IMR-90 (cell line): ENCODE results near the gene MEN1. TPM values are rescaled to one million over a fixed set of nuclear protein-coding genes. Genes with fewer than 3 reads are reported as not detected.

Experiments
- ATAC-seq: fragments of 200-7000 bp; cut with Tn5 transposase; 2 replicates; pipeline ENCODE4 v1.9.1; 2020; ENCODE audit warnings: low read depth, mild to moderate bottlenecking, moderate library complexity
- BruUV-seq: library from RNA; stranded (reverse); fragments of 400-500 nt; replicated peaks from 2 replicates; lab custom pipeline; 2021; lab: Mats Ljungman, UMichigan
- CTCF ChIA-PET: fragments of 300-600 bp; formaldehyde crosslinking; extraction: SDS; loops from one replicate; lab custom pipeline; 2021; ENCODE audit warnings: antibody characterized with exemption; lab: Yijun Ruan, JAX
- POLR2A ChIA-PET: fragments of 300-600 bp; sonication (Branson Sonifier 250); formaldehyde crosslinking; loops from one replicate; lab custom pipeline; 2022; ENCODE audit warnings: antibody characterized with exemption; ENCODE audit not compliant: unreplicated experiment; lab: Charles Lee
- DNase-seq: peaks from one replicate; pipeline ENCODE4 v3.0.0; 2013
- H2AFZ ChIP-seq: replicated peaks from 2 replicates; pipeline ENCODE3; 2013; ENCODE audit warnings: low read length, mild to moderate bottlenecking; ENCODE audit not compliant: poor library complexity
- H2AK5ac ChIP-seq: 2 replicates; pipeline ENCODE4 v1.6.1; 2013; ENCODE audit warnings: low read depth, low read length, inconsistent platforms
- H2AK9ac ChIP-seq: replicated peaks from 2 replicates; pipeline ENCODE3; 2013; ENCODE audit warnings: mild to moderate bottlenecking, low read depth, low read length, moderate library complexity; ENCODE audit not compliant: poor library complexity
- H2BK120ac ChIP-seq: 2 replicates; pipeline ENCODE4 v1.6.1; 2013; ENCODE audit warnings: low read depth, low read length, inconsistent platforms
- H2BK15ac ChIP-seq: 3 replicates; pipeline ENCODE4 v1.6.1; 2013; ENCODE audit warnings: low read depth, low read length, inconsistent platforms
- H2BK20ac ChIP-seq: 2 replicates; pipeline ENCODE4 v1.6.1; 2013; ENCODE audit warnings: low read depth, mild to moderate bottlenecking, inconsistent platforms, low read length, moderate library complexity
- H2BK5ac ChIP-seq: 2 replicates; pipeline ENCODE4 v1.6.1; 2013; ENCODE audit warnings: mild to moderate bottlenecking, low read depth, low read length, inconsistent platforms; ENCODE audit not compliant: poor library complexity, severe bottlenecking
- H3K14ac ChIP-seq: replicated peaks from 2 replicates; pipeline ENCODE4 v1.6.1; 2013; ENCODE audit warnings: low read depth, low read length, inconsistent platforms
- H3K18ac ChIP-seq: 2 replicates; pipeline ENCODE4 v1.6.1; 2013; ENCODE audit warnings: low read depth, low read length, control low read depth
- H3K23ac ChIP-seq: 2 replicates; pipeline ENCODE4 v1.6.1; 2013; ENCODE audit warnings: low read depth, low read length, inconsistent platforms
- H3K27ac ChIP-seq: 2 replicates; pipeline ENCODE4 v1.5.1; 2013; ENCODE audit warnings: mild to moderate bottlenecking, control low read depth, low read length; ENCODE audit not compliant: insufficient read depth
- H3K27me3 ChIP-seq: 2 replicates; pipeline ENCODE4 v1.6.1; 2013; ENCODE audit warnings: low read length; ENCODE audit not compliant: control insufficient read depth, insufficient read depth
- H3K36me3 ChIP-seq: 2 replicates; pipeline ENCODE4 v1.6.1; 2013; ENCODE audit warnings: low read length, mixed read lengths; ENCODE audit not compliant: control insufficient read depth, insufficient read depth
- H3K4ac ChIP-seq: 2 replicates; pipeline ENCODE4 v1.6.1; 2013; ENCODE audit warnings: low read depth, low read length, inconsistent platforms
- H3K4me1 ChIP-seq: 2 replicates; pipeline ENCODE4 v1.6.1; 2013; ENCODE audit warnings: low read length, mixed read lengths; ENCODE audit not compliant: control insufficient read depth, insufficient read depth
- H3K4me2 ChIP-seq: 2 replicates; pipeline ENCODE4 v1.6.1; 2013; ENCODE audit warnings: low read depth, mild to moderate bottlenecking, control low read depth, low read length, moderate library complexity
- H3K4me3 ChIP-seq: 2 replicates; pipeline ENCODE4 v1.5.1; 2013; ENCODE audit warnings: low read depth, mild to moderate bottlenecking, control low read depth, low read length, moderate library complexity; ENCODE audit not compliant: insufficient read depth
- H3K56ac ChIP-seq: 2 replicates; pipeline ENCODE4 v1.6.1; 2013; ENCODE audit warnings: low read length, inconsistent platforms; ENCODE audit not compliant: insufficient read depth; ENCODE audit errors: extremely low read depth
- H3K79me1 ChIP-seq, 2 experiments: 2 replicates each; pipeline ENCODE4 v1.6.1; 2013; ENCODE audit warnings: low read length in 2 of 2, inconsistent platforms in 1 of 2, low read depth in 1 of 2
- H3K9ac ChIP-seq: 2 replicates; pipeline ENCODE4 v1.6.1; 2013; ENCODE audit warnings: low read depth, low read length, control low read depth
- H3K9me1 ChIP-seq: 2 replicates; pipeline ENCODE4 v1.6.1; 2013; ENCODE audit warnings: low read length, inconsistent platforms; ENCODE audit not compliant: insufficient read depth
- H3K9me3 ChIP-seq: 2 replicates; pipeline ENCODE4 v1.6.1; 2013; ENCODE audit warnings: low read length; ENCODE audit not compliant: control insufficient read depth, insufficient read depth
- H4K20me1 ChIP-seq: 2 replicates; pipeline ENCODE4 v1.6.1; 2013; ENCODE audit warnings: low read length, inconsistent platforms; ENCODE audit not compliant: insufficient read depth
- H4K5ac ChIP-seq: 2 replicates; pipeline ENCODE4 v1.6.1; 2013; ENCODE audit warnings: mild to moderate bottlenecking, low read depth, low read length, control low read depth
- H4K8ac ChIP-seq, 2 experiments: 2 replicates each; pipeline ENCODE4 v1.6.1; 2013; ENCODE audit warnings: low read depth in 2 of 2, low read length in 2 of 2, control low read depth in 1 of 2, inconsistent platforms in 1 of 2
- H4K91ac ChIP-seq: 2 replicates; pipeline ENCODE4 v1.6.1; 2013; ENCODE audit warnings: low read depth, low read length, inconsistent platforms; ENCODE audit not compliant: insufficient read depth
- BHLHE40 ChIP-seq: fragments of 150-350 bp; IDR thresholded peaks from 2 replicates; pipeline ENCODE4 v1.6.1; 2016; ENCODE audit warnings: mild to moderate bottlenecking, low read depth, low read length
- CEBPB ChIP-seq: IDR thresholded peaks from 2 replicates; pipeline ENCODE4 v1.6.1; 2012; ENCODE audit warnings: low read depth, low read length, improper control_type of control experiment
- CTCF ChIP-seq: conservative IDR thresholded peaks from 2 replicates; pipeline ENCODE4 v1.5.1; 2012; ENCODE audit warnings: mild to moderate bottlenecking, low read depth, low read length, improper control_type of control experiment
- MAZ ChIP-seq: IDR thresholded peaks from 2 replicates; pipeline ENCODE4 v1.6.1; 2012; ENCODE audit warnings: low read depth, mild to moderate bottlenecking, low read length, improper control_type of control experiment, moderate library complexity, borderline replicate concordance
- NFE2L2 ChIP-seq: fragments of 150-350 bp; IDR thresholded peaks from 2 replicates; pipeline ENCODE4 v1.6.1; 2016; ENCODE audit warnings: low read depth, mild to moderate bottlenecking, low read length
- RAD21 ChIP-seq: IDR thresholded peaks from 2 replicates; pipeline ENCODE4 v1.6.1; 2012; ENCODE audit warnings: low read length, improper control_type of control experiment
- SMC3 ChIP-seq: fragments of 150-350 bp; IDR thresholded peaks from 2 replicates; pipeline ENCODE4 v1.6.1; 2016; ENCODE audit warnings: low read depth, mild to moderate bottlenecking, antibody characterized with exemption, low read length, moderate library complexity
- USF2 ChIP-seq: fragments of 150-350 bp; IDR thresholded peaks from 2 replicates; pipeline ENCODE4 v1.6.1; 2017; ENCODE audit warnings: mild to moderate bottlenecking, antibody characterized with exemption, low read length, low read depth
- WGBS, 2 experiments: methylation state at CpG; one replicate each; pipeline versions ENCODE4 v1.1.5 to v1.1.7; 2013; ENCODE audit warnings: missing lambda C conversion rate in 2 of 2; ENCODE audit not compliant: insufficient read length in 1 of 2; ENCODE audit errors: extremely low coverage in 2 of 2; 5-methylcytosine and 5-hydroxymethylcytosine counted together
- dilution Hi-C: fragments of 300-500 bp; cut with HindIII; formaldehyde crosslinking; loops from one replicate; pipeline ENCODE4 v1.14.3; 2018; ENCODE audit warnings: low sequenced_read_pairs; ENCODE audit not compliant: unreplicated experiment
- in situ Hi-C: fragments of 300-500 bp; cut with MboI; formaldehyde crosslinking; loops from 3 replicates; pipeline ENCODE4 v1.14.3; 2019; ENCODE audit warnings: low sequenced_read_pairs, inconsistent platforms, mixed read lengths
- intact Hi-C: fragments of 100-400 bp; cut with micrococcal nuclease; formaldehyde crosslinking; loops from 2 replicates; pipeline ENCODE4 v1.10.0; 2022
- polyA plus RNA-seq, 3 experiments: library from polyadenylated mRNA; depleted of rRNA; stranded (reverse); fragments of >200 nt; gene quantifications; 2 replicates each; pipeline ENCODE4 v1.2.3, GENCODE V29; 2012; ENCODE audit warnings: low replicate concordance in 1 of 3
- total RNA-seq: library from RNA; depleted of rRNA; stranded (reverse); fragments of >200 nt; gene quantifications from 2 replicates; pipeline ENCODE4 v1.2.3, GENCODE V29; 2012

MEN1 gene
- total and polyA plus RNA-seq, 2 of the 4 experiments (the other 2 are of a cell fraction) = 8.8 to 35.7 TPM

- DNase-seq (no peak), ATAC-seq (no peak)
- peaks cover 29% of the 10 kb centered on the region for H3K4me1 ChIP-seq
- H3K9ac ChIP-seq = no peak overlapping the region
- BruUV-seq = no TSS peak
- peak overlapping the region; percentile 47 for H2AK5ac ChIP-seq
- H2BK20ac ChIP-seq = no peak overlapping the region
- H3K36me3 ChIP-seq = peaks cover 52% of the 10 kb centered on the region
- H3K23ac ChIP-seq = no peak overlapping the region; the same call in 1 of the 2 replicates
- peak overlapping the region; percentile 6 for H2AK9ac ChIP-seq
- H3K4me2 ChIP-seq = no peak overlapping the region
- no peak overlapping the region for H3K18ac ChIP-seq
- H2BK120ac ChIP-seq = peak overlapping the region; percentile 5; the same call in 1 of the 2 replicates
- H4K20me1 ChIP-seq = peaks cover 11% of the 10 kb centered on the region
- TF ChIP-seq RAD21 (no peak), MAZ (no peak), BHLHE40 (no peak), NFE2L2 (no peak), SMC3 (no peak), CTCF (no peak), CEBPB (no peak), USF2 (no peak)
- peak overlapping the region in 1 of 2 experiments; percentile 8; a peak in 1 of 4 replicates for H4K8ac ChIP-seq
- no peak overlapping the region for H2AFZ ChIP-seq
- H3K4ac ChIP-seq = peak overlapping the region; percentile 11; the same call in 1 of the 2 replicates
- no peaks in the 10 kb centered on the region for H3K27me3 ChIP-seq
- ChIA-PET CTCF (no interaction called here), POLR2A (no interaction called here)
- peak overlapping the region; percentile 19; the same call in 1 of the 2 replicates for H3K27ac ChIP-seq
- H4K5ac ChIP-seq = no peak overlapping the region
- no peak overlapping the region for H4K91ac ChIP-seq
- no peak overlapping the region for H2BK5ac ChIP-seq
- no peaks in the 10 kb centered on the region for H3K9me3 ChIP-seq
- dilution Hi-C loops (no loop called here), intact Hi-C loops (no loop called here), in situ Hi-C loops (no loop called here)
- H2BK15ac ChIP-seq = peak overlapping the region; percentile 9; the same call in 1 of the 3 replicates
- 100% methylated on average over 1 of the region's 6 CpGs; no CpG with 5 or more reads in 1 of the 2 experiments for WGBS, 2 experiments
- H3K14ac ChIP-seq = peak overlapping the region; percentile 3; the same call in 1 of the 2 replicates
- H3K4me3 ChIP-seq = no peak overlapping the region
- peaks cover 28% of the 10 kb centered on the region for H3K9me1 ChIP-seq
- peaks cover 33 to 85% of the 10 kb centered on the region in 2 experiments for H3K79me1 ChIP-seq
- H3K56ac ChIP-seq = no peak overlapping the region
Observed at GRCh38 chr11:64857485-64857884, 47.1 kb upstream of the MEN1 start.
